Measurements from ENCODE around the gene SMIM31. TPM values are rescaled to one million over a fixed set of nuclear protein-coding genes. Genes with fewer than 3 reads are reported as not detected.

SMIM31 gene
- polyA plus RNA-seq, 3 donors = not detected

DNA sequence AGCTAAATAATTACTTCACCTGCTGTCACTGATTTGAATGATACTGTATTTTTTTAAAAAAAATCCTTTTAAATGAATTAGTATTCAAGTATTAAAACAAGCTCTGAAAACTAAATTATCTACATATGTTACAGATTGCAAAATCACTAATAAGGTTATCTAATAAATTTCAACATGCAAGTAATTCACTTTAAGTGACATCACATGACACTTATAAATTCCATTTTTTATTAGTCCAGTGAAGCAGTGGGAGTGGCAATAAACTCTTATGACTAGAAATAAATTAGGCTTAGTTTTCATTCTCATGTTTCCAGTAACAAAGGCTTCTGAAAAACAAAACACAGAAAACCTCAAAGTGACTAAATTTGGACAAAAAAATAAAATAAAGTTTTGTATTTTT is 36.3 kb downstream of the SMIM31 start:
- intact Hi-C loops (cut with micrococcal nuclease) = no loop called here
- H3K27ac ChIP-seq (ENCODE audit: low read depth in 1 of 2, low read length in 2 of 2) = no peak overlapping the region
- Mint-ChIP-seq H3K4me1 (no peaks in the 10 kb centered on the region), H3K27me3 (ENCODE audit: low read depth in 3 of 3) (peaks cover 0 to 3% (median 0%) of the 10 kb centered on the region in 3 donors), H3K9me3 (no peaks in the 10 kb centered on the region), H3K27ac (no peak overlapping the region), H3K4me3 (no peak overlapping the region), H3K36me3 (no peaks in the 10 kb centered on the region)
- H3K36me3 ChIP-seq (replicated peaks in 1 of 2; ENCODE audit: control insufficient read depth in 1 of 2, insufficient read depth in 2 of 2, low read length in 2 of 2) = no peaks in the 10 kb centered on the region
- H3K9me3 ChIP-seq (replicated peaks in 1 of 2; ENCODE audit: control insufficient read depth in 1 of 2, insufficient read depth in 1 of 2, low read length in 2 of 2) = no peaks in the 10 kb centered on the region
- no peak for DNase-seq
- H3K4me1 ChIP-seq (ENCODE audit: control insufficient read depth in 1 of 2, insufficient read depth in 2 of 2, low read length in 2 of 2) = no peaks in the 10 kb centered on the region
- no peak overlapping the region for H2AFZ ChIP-seq (ENCODE audit: insufficient read depth, low read depth, low read length, poor library complexity, severe bottlenecking)
- H4K20me1 ChIP-seq (ENCODE audit: insufficient read depth, low read length) = no peaks in the 10 kb centered on the region
- no peaks in the 10 kb centered on the region for H3K79me2 ChIP-seq (ENCODE audit: insufficient read depth, low read length)
- H3K27me3 ChIP-seq (ENCODE audit: control insufficient read depth in 2 of 2, insufficient read depth in 2 of 2, low read length in 2 of 2) = peaks cover 0 to 2% of the 10 kb centered on the region in 2 donors
- H3K4me3 ChIP-seq (replicated peaks in 1 of 3; ENCODE audit: low read depth in 2 of 3, low read length in 3 of 3) = no peak overlapping the region
- no peak overlapping the region for H3K9ac ChIP-seq (ENCODE audit: insufficient read depth, low read length, poor library complexity, severe bottlenecking)
- H3K4me2 ChIP-seq (replicated peaks; ENCODE audit: extremely low read depth, low read length, poor library complexity, severe bottlenecking) = no peak overlapping the region
- TF ChIP-seq CTCF (IDR thresholded peaks at IDR 0.05) = no peak

DNA sequence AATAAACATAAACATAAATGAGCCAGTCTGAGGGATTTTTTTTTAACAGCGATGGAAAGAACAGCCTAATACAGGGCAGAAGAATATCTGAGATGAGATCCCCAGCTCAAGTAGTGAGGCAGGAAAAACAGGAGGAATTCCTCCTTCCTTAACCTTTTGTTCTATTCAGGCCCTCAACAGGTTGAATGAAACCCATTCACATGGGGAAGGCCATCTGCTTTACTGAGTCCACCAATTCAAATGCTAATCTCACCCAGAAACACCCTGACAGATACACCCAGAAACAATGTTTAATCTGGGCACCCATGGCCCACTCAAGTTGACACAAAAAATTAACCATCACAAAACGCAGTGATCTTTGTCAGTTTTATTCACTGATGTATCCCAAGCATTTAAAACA is 45.5 kb downstream of the SMIM31 start:
- no peaks in the 10 kb centered on the region for H3K4me1 ChIP-seq (ENCODE audit: control insufficient read depth in 1 of 2, insufficient read depth in 2 of 2, low read length in 2 of 2)
- H3K4me3 Mint-ChIP-seq = no peak overlapping the region
- no peaks in the 10 kb centered on the region for H3K4me1 Mint-ChIP-seq
- no peak for TF ChIP-seq CTCF (IDR thresholded peaks at IDR 0.05)
- H4K20me1 ChIP-seq (ENCODE audit: insufficient read depth, low read length) = no peaks in the 10 kb centered on the region
- no peak for DNase-seq
- no peak overlapping the region for H3K27ac ChIP-seq (ENCODE audit: low read depth in 1 of 2, low read length in 2 of 2)
- H3K4me3 ChIP-seq (replicated peaks in 1 of 3; ENCODE audit: low read depth in 2 of 3, low read length in 3 of 3) = no peak overlapping the region
- no peaks in the 10 kb centered on the region for H3K36me3 ChIP-seq (replicated peaks in 1 of 2; ENCODE audit: control insufficient read depth in 1 of 2, insufficient read depth in 2 of 2, low read length in 2 of 2)
- H2AFZ ChIP-seq (ENCODE audit: insufficient read depth, low read depth, low read length, poor library complexity, severe bottlenecking) = no peak overlapping the region
- no peak overlapping the region for H3K4me2 ChIP-seq (replicated peaks; ENCODE audit: extremely low read depth, low read length, poor library complexity, severe bottlenecking)
- no peaks in the 10 kb centered on the region for H3K79me2 ChIP-seq (ENCODE audit: insufficient read depth, low read length)
- WGBS (ENCODE audit: insufficient coverage) = no CpG with 5 or more reads among the region's 2 CpGs
- H3K27ac Mint-ChIP-seq = no peak overlapping the region
- H3K9me3 ChIP-seq (replicated peaks in 1 of 2; ENCODE audit: control insufficient read depth in 1 of 2, insufficient read depth in 1 of 2, low read length in 2 of 2) = no peaks in the 10 kb centered on the region
- H3K27me3 Mint-ChIP-seq (ENCODE audit: low read depth in 3 of 3) = peaks cover 0 to 5% (median 3%) of the 10 kb centered on the region in 3 donors
- intact Hi-C loops (cut with micrococcal nuclease) = no loop called here
- H3K27me3 ChIP-seq (ENCODE audit: control insufficient read depth in 2 of 2, insufficient read depth in 2 of 2, low read length in 2 of 2) = no peaks in the 10 kb centered on the region
- peaks cover 0 to 2% (median 0%) of the 10 kb centered on the region in 7 donors for H3K9me3 Mint-ChIP-seq
- no peak overlapping the region for H3K9ac ChIP-seq (ENCODE audit: insufficient read depth, low read length, poor library complexity, severe bottlenecking)
- H3K36me3 Mint-ChIP-seq = no peaks in the 10 kb centered on the region
